ENCODE data around the gene MINDY4.

The MINDY4 gene

GRCh38 chr7:30776971-30777370 lies 5.8 kb downstream of the MINDY4 start:
- DNase-seq = no peak

GRCh38 chr7:30778255-30779025 lies 7.2 kb downstream of the MINDY4 start:
- no peak for DNase-seq

DNA sequence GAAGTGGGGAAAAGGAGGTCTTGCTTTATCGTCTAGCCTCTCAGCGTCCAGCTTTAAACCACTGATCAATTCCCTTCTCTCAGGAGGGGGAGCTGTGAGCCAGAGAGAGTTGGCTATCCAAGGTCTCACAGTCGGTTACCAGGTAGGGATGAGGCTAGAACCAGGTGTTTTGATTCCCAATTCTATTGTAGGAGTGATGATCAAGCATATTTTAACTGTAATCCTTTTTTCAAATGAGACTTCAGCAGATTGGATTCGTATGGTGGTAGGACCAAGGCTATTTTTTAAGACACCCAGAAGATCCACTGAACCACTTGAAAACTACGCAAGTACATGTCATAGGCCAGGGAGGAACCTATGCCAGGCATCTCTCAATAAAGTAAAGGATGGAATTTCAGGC lies 8.4 kb downstream of the MINDY4 start:
- DNase-seq = no peak

- DNase-seq = no peak
These were observed 9.7 kb downstream of the MINDY4 start for GRCh38 chr7:30780941-30781340.

GRCh38 chr7:30782690-30783089 lies 11.5 kb downstream of the MINDY4 start:
- DNase-seq = no peak

GRCh38 chr7:30785786-30786185 lies 14.6 kb downstream of the MINDY4 start:
- no peak for DNase-seq

- no peak for DNase-seq
These were observed 16.3 kb downstream of the MINDY4 start for GRCh38 chr7:30787486-30787885.

GRCh38 chr7:30788640-30789333 lies 17.6 kb downstream of the MINDY4 start:
- DNase-seq = no peak

DNA sequence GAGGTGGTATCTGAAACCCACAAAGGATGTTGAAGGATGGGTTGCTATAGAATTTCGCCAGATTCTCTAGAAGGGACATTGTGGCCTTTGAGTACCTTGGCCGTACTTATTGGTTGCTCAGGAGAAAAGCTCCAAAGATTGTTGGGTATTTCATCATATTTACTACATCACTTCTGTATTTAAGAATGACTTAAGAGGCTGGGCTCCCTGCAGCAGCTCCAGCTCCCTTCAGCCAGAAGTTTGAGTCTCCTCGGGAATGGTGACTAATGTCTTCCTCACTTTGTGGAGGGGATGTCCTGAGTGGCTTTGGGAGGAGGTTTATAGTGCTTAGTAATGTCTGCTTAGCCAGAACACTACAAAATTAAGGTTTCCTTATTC lies 18.1 kb downstream of the MINDY4 start:
- DNase-seq = no peak

GRCh38 chr7:30790356-30790755 lies 19.1 kb downstream of the MINDY4 start:
- no peak for DNase-seq

DNA sequence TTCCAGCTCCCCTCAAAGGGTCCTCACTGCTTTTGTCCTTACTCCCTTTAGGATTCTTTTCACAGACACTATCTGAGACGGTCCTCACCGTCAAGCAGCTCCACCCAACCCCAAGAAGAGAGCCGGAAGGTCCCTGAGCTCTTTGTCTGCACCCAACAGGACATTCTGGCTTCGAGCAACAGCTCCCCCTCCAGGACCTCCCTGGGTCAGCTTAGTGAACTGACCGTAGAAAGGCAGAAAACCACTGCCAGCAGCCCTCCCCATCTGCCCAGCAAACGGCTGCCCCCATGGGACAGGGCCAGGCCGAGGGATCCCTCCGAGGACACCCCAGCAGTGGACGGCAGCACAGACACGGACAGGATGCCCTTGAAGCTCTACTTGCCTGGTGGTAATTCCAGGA lies 19.9 kb downstream of the MINDY4 start:
- no peak for DNase-seq

DNA sequence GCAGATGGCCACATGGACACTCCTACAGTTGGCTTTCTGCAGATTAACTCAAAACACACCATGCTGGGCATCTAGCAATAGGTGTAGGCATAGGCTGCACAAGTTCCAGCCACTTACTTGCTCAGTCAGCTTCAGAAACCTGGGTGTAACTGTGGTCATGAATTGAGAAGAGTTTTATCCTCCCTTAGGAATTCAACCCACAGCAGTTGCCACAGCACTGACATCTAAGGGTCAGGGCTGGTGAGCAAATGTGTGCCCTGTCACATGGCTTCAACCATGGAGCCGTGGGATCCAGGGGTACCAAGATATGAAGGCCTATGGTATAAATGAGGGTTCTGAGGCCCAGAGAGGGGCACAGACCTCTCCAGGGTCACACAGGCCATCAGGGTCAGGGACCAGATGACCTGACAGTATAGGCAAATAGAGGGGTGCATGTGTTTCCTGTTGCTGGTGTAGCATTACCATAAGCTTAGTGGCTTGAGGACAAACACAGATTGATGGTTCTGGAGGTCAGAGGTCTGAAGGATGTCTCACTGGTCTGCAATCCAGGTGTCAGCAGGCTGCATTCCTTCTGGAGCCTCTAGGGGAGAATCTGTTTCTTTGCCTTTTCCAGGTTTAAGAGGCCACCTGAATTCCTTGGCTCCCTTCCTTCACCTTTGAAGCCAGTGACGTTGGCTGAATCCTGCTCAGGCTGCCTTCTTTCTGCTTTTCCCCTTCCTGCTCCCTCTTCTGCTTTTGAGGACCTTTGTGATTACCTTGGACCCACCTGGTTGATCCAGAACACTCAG lies 24.1 kb downstream of the MINDY4 start:
- DNase-seq = no peak

GRCh38 chr7:30796105-30796869 lies 25.1 kb downstream of the MINDY4 start:
- no peak for DNase-seq

DNA sequence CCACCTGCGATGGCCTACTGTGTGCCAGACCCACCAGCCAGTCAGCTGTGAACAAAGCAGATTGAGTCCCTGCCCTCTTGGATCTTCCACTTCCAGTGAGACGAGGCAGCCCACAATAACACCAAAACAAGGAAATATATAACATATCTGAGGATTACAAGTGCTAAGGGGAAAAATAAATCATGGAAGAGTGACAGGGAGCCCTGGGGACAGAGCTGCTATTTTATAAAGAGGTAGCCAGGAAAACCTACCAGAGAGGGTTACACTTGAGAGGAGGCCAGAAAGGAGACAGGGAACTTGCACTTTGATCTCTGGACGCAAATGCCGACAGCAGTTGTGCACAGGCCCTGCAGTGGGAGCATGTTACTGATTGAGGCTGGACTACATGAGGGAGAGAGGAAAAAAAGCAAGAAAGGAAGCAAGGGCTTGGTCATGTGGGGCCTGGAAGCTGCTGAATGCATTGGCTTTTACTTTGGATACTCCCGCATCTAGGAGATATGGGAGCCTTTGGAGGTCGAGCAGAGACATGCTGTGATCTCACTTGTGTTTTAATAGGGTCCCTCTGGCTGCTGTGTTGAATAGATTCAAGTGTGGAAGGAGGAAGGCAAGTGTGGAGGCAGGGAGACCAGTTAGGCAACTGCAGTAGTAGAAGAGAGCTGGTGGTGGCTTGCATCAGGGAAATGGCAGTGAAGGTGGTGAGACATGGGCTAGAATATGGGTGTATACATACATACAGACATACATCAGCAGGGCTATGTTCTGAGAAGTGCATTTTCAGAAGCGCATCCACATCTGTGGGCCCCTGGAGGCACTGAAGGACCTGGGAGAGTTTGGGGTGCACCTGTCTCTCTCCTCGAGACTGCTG lies 26.2 kb downstream of the MINDY4 start:
- no peak for DNase-seq

- no peak for DNase-seq
These were observed 28.2 kb downstream of the MINDY4 start for GRCh38 chr7:30799206-30799975.

DNA sequence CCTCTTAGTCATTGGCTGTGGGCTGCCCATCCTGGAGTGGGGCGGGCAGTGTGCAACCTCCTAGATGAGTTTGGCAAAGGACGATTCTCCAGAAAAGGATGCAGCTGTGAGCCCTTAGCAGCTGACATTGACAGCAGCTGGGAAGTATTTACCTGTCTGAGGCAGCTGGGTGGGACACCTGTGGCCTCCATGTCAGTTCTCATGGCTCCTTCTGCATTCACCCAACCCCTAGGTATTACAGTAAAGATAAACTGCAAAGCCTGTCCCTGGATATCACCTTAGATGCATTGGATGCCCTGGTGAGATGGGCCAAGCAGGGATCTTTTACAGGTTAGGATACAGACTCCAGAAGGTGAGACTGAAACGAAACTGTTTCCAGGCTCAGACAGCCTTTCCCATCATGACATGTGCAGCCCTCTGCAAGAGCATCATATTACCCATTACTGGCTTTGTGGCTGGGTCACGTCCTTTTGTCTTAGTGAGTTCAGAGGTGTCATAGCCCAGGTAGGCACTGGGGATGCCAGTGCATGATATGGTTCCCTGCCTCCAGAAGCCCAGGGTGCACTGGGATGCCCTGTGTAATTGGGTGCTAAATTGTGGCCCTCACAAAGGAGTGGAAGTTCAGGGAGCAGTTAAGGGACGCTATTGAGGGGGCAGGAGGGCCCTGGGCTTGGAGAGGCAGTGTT lies 28.9 kb downstream of the MINDY4 start:
- DNase-seq = no peak

GRCh38 chr7:30800785-30801252 lies 29.6 kb downstream of the MINDY4 start:
- peak in 1 of 2 donors; percentile 45 for DNase-seq

DNA sequence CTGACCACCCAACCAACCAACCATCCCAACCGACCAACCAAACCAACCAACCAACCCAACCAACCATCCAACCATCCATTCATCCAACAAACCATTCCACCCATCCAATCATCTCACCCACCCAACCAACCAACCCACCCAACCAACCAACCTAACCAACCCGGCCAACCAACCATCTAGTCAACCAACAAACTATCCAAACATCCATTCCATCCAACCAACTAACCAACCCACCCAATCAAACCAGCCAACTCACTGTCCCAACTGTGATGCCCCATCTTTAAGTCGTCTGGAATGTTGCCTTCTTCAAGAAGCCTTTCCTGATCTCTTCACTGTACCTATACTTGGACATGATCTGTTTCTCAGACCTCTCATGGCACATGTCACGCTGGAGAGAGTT lies 31.6 kb downstream of the MINDY4 start:
- no peak for DNase-seq

- no peak for DNase-seq
These were observed 33.0 kb downstream of the MINDY4 start for GRCh38 chr7:30804078-30804661.

GRCh38 chr7:30805081-30805691 lies 34.0 kb downstream of the MINDY4 start:
- DNase-seq = no peak
